ENCODE data around the gene DNASE1L3.

DNA sequence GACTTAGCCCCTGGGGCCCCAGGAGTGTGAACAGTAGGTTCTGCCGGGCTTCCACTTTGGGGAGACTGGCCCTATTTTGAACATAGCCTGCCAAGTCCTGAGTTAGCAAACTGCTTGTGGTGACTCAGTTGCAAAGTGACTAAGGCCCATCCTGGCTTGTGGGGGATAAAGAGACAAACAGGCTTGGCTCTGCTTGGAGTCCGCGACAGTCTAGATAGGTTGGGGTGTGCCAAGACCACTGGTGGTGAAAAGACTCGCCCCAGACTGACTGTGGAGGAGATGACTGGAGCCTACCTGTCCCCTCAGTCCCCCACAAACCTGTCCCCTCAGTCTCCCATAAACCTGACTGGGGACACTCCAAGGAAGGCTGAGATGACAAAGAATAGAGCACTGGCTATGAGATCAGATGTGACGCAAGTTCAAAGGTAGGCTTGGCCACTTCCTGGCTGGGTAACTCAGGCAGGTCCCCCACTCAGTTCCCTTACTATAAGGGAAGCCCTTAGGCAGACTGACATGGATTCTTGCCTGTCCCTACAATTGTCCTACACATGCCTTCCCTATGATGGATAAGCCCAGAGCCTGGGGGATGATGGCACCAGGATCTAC lies 4.3 kb downstream of the DNASE1L3 start:
- TF ChIP-seq, protein P1, sequence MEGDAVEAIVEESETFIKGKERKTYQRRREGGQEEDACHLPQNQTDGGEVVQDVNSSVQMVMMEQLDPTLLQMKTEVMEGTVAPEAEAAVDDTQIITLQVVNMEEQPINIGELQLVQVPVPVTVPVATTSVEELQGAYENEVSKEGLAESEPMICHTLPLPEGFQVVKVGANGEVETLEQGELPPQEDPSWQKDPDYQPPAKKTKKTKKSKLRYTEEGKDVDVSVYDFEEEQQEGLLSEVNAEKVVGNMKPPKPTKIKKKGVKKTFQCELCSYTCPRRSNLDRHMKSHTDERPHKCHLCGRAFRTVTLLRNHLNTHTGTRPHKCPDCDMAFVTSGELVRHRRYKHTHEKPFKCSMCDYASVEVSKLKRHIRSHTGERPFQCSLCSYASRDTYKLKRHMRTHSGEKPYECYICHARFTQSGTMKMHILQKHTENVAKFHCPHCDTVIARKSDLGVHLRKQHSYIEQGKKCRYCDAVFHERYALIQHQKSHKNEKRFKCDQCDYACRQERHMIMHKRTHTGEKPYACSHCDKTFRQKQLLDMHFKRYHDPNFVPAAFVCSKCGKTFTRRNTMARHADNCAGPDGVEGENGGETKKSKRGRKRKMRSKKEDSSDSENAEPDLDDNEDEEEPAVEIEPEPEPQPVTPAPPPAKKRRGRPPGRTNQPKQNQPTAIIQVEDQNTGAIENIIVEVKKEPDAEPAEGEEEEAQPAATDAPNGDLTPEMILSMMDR (IDR thresholded peaks at IDR 0.05; ENCODE audit: low read depth, low read length, poor library complexity, severe bottlenecking), result no peak
- no peak for TF ChIP-seq EZH2phosphoT487 (IDR thresholded peaks at IDR 0.05; ENCODE audit: borderline replicate concordance, low read length)
